NOMO-1 treated with DMSO at 0.1 percent for 48 hours (cell line): ENCODE measurements around the gene RNH1.
A peak's percentile ranks its signal among the peaks of the same experiment; 100 is the strongest.

ENCODE experiments used
- DNase-seq: peaks from one replicate; lab custom pipeline; 2025; ENCODE audit not compliant: unreplicated experiment; lab: John Stamatoyannopoulos, UW

RNH1 gene

GRCh38 chr11:537622-538430, 30.8 kb upstream of the RNH1 start:
- DNase-seq = no peak

GRCh38 chr11:536841-537621, 30.0 kb upstream of the RNH1 start, which contains the start of gene LRRC56:
TSS of gene LRRC56 (plus strand) at chr11:537527. CDS start at chr11:540685, 3,158 bp downstream.
- peak; percentile 84 for DNase-seq

- peak; percentile 91 for DNase-seq
Measured at GRCh38 chr11:535519-536454, 28.7 kb upstream of the RNH1 start, which contains the start of gene HRAS. TSS of gene HRAS (minus strand) at chr11:535576.

GRCh38 chr11:535210-535518, 28.1 kb upstream of the RNH1 start:
- no peak for DNase-seq

GRCh38 chr11:534396-535209, 27.6 kb upstream of the RNH1 start:
- DNase-seq = no peak

- DNase-seq = no peak
Measured at GRCh38 chr11:533586-534395, 26.7 kb upstream of the RNH1 start.

GRCh38 chr11:532986-533585, 26.0 kb upstream of the RNH1 start:
- DNase-seq = no peak

- DNase-seq = no peak
Measured at GRCh38 chr11:532527-532985, 25.5 kb upstream of the RNH1 start.

- no peak for DNase-seq
Measured at GRCh38 chr11:531919-532526, 25.0 kb upstream of the RNH1 start.

- no peak for DNase-seq
Measured at GRCh38 chr11:530960-531831, 24.2 kb upstream of the RNH1 start.

- DNase-seq = no peak
Measured at GRCh38 chr11:529728-530411, 22.8 kb upstream of the RNH1 start.

GRCh38 chr11:528815-529727, 22.0 kb upstream of the RNH1 start:
- DNase-seq = no peak

GRCh38 chr11:528166-528814, 21.2 kb upstream of the RNH1 start:
- no peak for DNase-seq

- no peak for DNase-seq
Measured at GRCh38 chr11:526192-526591, 19.1 kb upstream of the RNH1 start.

- DNase-seq = no peak
Measured at GRCh38 chr11:521177-521688, 14.2 kb upstream of the RNH1 start.
